GM21619 (cell line): ENCODE data around the gene ARHGEF4.
"Not testable (repeated sequence)": the region's sequence is repeated elsewhere in the genome, so short reads cannot be mapped to it uniquely, and the experiment has no call there.

ENCODE experiments used
- ATAC-seq: cut with Tn5 transposase; IDR thresholded peaks from one replicate; pipeline ENCODE4 v1.9.1; 2021; ENCODE audit not compliant: unreplicated experiment

Gene ARHGEF4

GRCh38 chr2:130966775-130967490, 130.2 kb downstream of the ARHGEF4 start:
- no peak for ATAC-seq

GRCh38 chr2:130972410-130972809, 135.7 kb downstream of the ARHGEF4 start:
- peak; percentile 87 for ATAC-seq

GRCh38 chr2:130975729-130976128, 139.0 kb downstream of the ARHGEF4 start:
- ATAC-seq = no peak

- no peak for ATAC-seq
These were observed 140.0 kb downstream of the ARHGEF4 start for GRCh38 chr2:130976591-130977237.

- ATAC-seq = no peak
These were observed 140.8 kb downstream of the ARHGEF4 start for GRCh38 chr2:130977461-130978050.

- ATAC-seq = no peak
These were observed 145.0 kb downstream of the ARHGEF4 start for GRCh38 chr2:130981667-130982066.

- no peak for ATAC-seq
These were observed 148.6 kb downstream of the ARHGEF4 start for GRCh38 chr2:130985206-130985780.

GRCh38 chr2:130985831-130986649, 149.3 kb downstream of the ARHGEF4 start:
- ATAC-seq = no peak

- ATAC-seq = no peak
These were observed 150.3 kb downstream of the ARHGEF4 start for GRCh38 chr2:130986890-130987493.

- no peak for ATAC-seq
These were observed 151.1 kb downstream of the ARHGEF4 start for GRCh38 chr2:130987519-130988425.

- not testable (repeated sequence) for ATAC-seq
These were observed 154.7 kb downstream of the ARHGEF4 start for GRCh38 chr2:130991446-130991845.

GRCh38 chr2:130992003-130992402, 155.3 kb downstream of the ARHGEF4 start:
- not testable (repeated sequence) for ATAC-seq

GRCh38 chr2:130996691-130997090, 160.0 kb downstream of the ARHGEF4 start:
- no peak for ATAC-seq

- ATAC-seq = no peak
These were observed 160.5 kb downstream of the ARHGEF4 start for GRCh38 chr2:130997198-130997597.

- no peak for ATAC-seq
These were observed 161.8 kb downstream of the ARHGEF4 start for GRCh38 chr2:130998561-130998960.

- ATAC-seq = no peak
These were observed 167.9 kb downstream of the ARHGEF4 start for GRCh38 chr2:131004446-131005209.

GRCh38 chr2:131005216-131005935, 168.7 kb downstream of the ARHGEF4 start:
- ATAC-seq = no peak

- ATAC-seq = no peak
These were observed 169.8 kb downstream of the ARHGEF4 start for GRCh38 chr2:131006561-131006960.
